ENCODE data around the gene SLC1A7.

DNA sequence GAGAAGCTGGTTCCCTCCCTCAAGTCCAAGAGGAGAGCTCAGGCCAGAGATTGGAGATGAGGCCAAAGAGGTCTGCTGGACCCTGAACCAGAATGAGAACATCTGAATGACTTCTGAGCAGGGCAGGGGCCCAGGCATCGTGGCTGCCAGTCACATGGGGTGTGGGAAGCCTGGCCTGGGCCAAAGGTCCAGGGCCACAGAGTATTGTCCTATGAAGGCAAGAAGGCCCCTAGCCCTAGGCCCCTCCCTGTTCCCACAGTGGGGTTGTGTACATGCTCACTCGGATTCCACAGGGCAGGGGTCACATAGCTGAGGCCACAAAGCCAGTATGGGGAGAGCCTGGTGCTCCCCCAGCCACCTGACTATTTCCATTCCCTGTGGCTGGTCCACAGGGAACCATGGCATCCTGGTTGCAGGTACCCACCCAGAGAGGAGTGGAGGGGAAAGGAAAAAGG is 18.5 kb upstream of the SLC1A7 start:
- TF ChIP-seq, protein P1, sequence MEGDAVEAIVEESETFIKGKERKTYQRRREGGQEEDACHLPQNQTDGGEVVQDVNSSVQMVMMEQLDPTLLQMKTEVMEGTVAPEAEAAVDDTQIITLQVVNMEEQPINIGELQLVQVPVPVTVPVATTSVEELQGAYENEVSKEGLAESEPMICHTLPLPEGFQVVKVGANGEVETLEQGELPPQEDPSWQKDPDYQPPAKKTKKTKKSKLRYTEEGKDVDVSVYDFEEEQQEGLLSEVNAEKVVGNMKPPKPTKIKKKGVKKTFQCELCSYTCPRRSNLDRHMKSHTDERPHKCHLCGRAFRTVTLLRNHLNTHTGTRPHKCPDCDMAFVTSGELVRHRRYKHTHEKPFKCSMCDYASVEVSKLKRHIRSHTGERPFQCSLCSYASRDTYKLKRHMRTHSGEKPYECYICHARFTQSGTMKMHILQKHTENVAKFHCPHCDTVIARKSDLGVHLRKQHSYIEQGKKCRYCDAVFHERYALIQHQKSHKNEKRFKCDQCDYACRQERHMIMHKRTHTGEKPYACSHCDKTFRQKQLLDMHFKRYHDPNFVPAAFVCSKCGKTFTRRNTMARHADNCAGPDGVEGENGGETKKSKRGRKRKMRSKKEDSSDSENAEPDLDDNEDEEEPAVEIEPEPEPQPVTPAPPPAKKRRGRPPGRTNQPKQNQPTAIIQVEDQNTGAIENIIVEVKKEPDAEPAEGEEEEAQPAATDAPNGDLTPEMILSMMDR (IDR thresholded peaks at IDR 0.05), result no peak
- TF ChIP-seq POLR2A (IDR thresholded peaks at IDR 0.05), result no peak
